HEK293 (cell line): ENCODE data around the gene KCTD15.
A peak's percentile ranks its signal among the peaks of the same experiment; 100 is the strongest.

Experiments used
- HOXD13 ChIP-seq: sonication (generic); formaldehyde crosslinking; IDR thresholded peaks from 2 replicates; pipeline ENCODE4 v1.8.0; 2022; ENCODE audit warnings: missing genetic modification reagents, borderline replicate concordance
- KLF1 ChIP-seq: fragments of 450-650 bp; formaldehyde crosslinking; IDR thresholded peaks from 2 replicates; pipeline ENCODE4 v1.5.1; 2016; ENCODE audit warnings: missing biosample characterization, missing genetic modification characterization
- OSR2 ChIP-seq: fragments of 450-650 bp; formaldehyde crosslinking; IDR thresholded peaks from 2 replicates; pipeline ENCODE4 v1.5.1; 2016; ENCODE audit warnings: missing biosample characterization, missing genetic modification characterization
- SETDB1 ChIP-seq: IDR thresholded peaks from one replicate; pipeline ENCODE4 v1.6.1; 2017; ENCODE audit warnings: mild to moderate bottlenecking, low read length, moderate library complexity, mixed read lengths; ENCODE audit not compliant: insufficient read length
- SP2 ChIP-seq: fragments of 450-650 bp; formaldehyde crosslinking; IDR thresholded peaks from 2 replicates; pipeline ENCODE4 v1.5.1; 2016; ENCODE audit warnings: missing biosample characterization, missing genetic modification characterization
- YY1 ChIP-seq: fragments of 450-650 bp; formaldehyde crosslinking; IDR thresholded peaks from 2 replicates; pipeline ENCODE4 v1.5.1; 2018; ENCODE audit warnings: missing biosample characterization, missing genetic modification characterization
- ZBTB1 ChIP-seq: fragments of 450-650 bp; formaldehyde crosslinking; IDR thresholded peaks from 2 replicates; pipeline ENCODE4 v1.5.1; 2016; ENCODE audit warnings: missing biosample characterization, missing genetic modification characterization
- ZBTB21 ChIP-seq: fragments of 450-650 bp; formaldehyde crosslinking; IDR thresholded peaks from 2 replicates; pipeline ENCODE4 v1.5.1; 2017; ENCODE audit warnings: missing biosample characterization, missing genetic modification characterization
- ZBTB48 ChIP-seq: fragments of 450-650 bp; formaldehyde crosslinking; IDR thresholded peaks from 2 replicates; pipeline ENCODE4 v1.5.1; 2016; ENCODE audit warnings: missing biosample characterization, missing genetic modification characterization
- ZBTB6 ChIP-seq: fragments of 450-650 bp; formaldehyde crosslinking; IDR thresholded peaks from 2 replicates; pipeline ENCODE4 v1.5.1; 2017; ENCODE audit warnings: missing biosample characterization, missing genetic modification characterization
- ZFP37 ChIP-seq: fragments of 450-650 bp; formaldehyde crosslinking; IDR thresholded peaks from 2 replicates; pipeline ENCODE4 v1.5.1; 2016; ENCODE audit warnings: missing biosample characterization, missing genetic modification characterization
- ZNF148 ChIP-seq: fragments of 450-650 bp; formaldehyde crosslinking; IDR thresholded peaks from 2 replicates; pipeline ENCODE4 v1.5.0; 2017; ENCODE audit warnings: missing biosample characterization, missing genetic modification characterization, borderline replicate concordance
- ZNF16 ChIP-seq: fragments of 450-650 bp; formaldehyde crosslinking; IDR thresholded peaks from 2 replicates; pipeline ENCODE4 v1.5.1; 2016; ENCODE audit warnings: low read depth, missing biosample characterization, missing genetic modification characterization
- ZNF175 ChIP-seq: fragments of 450-650 bp; formaldehyde crosslinking; IDR thresholded peaks from 2 replicates; pipeline ENCODE4 v1.5.1; 2016; ENCODE audit warnings: missing biosample characterization, missing genetic modification characterization
- ZNF239 ChIP-seq: fragments of 450-650 bp; formaldehyde crosslinking; IDR thresholded peaks from 2 replicates; pipeline ENCODE4 v1.5.1; 2016; ENCODE audit warnings: missing biosample characterization, missing genetic modification characterization
- ZNF24 ChIP-seq: fragments of 450-650 bp; formaldehyde crosslinking; IDR thresholded peaks from 2 replicates; pipeline ENCODE4 v1.5.1; 2016; ENCODE audit warnings: missing biosample characterization, missing genetic modification characterization
- ZNF248 ChIP-seq: fragments of 450-650 bp; formaldehyde crosslinking; IDR thresholded peaks from 2 replicates; pipeline ENCODE4 v1.5.1; 2017; ENCODE audit warnings: missing biosample characterization, missing genetic modification characterization
- ZNF280D ChIP-seq: fragments of 450-650 bp; formaldehyde crosslinking; IDR thresholded peaks from 2 replicates; pipeline ENCODE4 v1.5.1; 2016; ENCODE audit warnings: missing biosample characterization, missing genetic modification characterization
- ZNF302 ChIP-seq: fragments of 450-650 bp; formaldehyde crosslinking; IDR thresholded peaks from 2 replicates; pipeline ENCODE4 v1.5.1; 2016; ENCODE audit warnings: missing biosample characterization, missing genetic modification characterization, low read depth
- ZNF404 ChIP-seq: fragments of 450-650 bp; formaldehyde crosslinking; IDR thresholded peaks from 2 replicates; pipeline ENCODE4 v1.5.1; 2017; ENCODE audit warnings: missing biosample characterization, missing genetic modification characterization
- ZNF48 ChIP-seq: fragments of 450-650 bp; formaldehyde crosslinking; IDR thresholded peaks from 2 replicates; pipeline ENCODE4 v1.5.1; 2016; ENCODE audit warnings: missing biosample characterization, missing genetic modification characterization
- ZNF514 ChIP-seq: fragments of 450-650 bp; formaldehyde crosslinking; IDR thresholded peaks from 2 replicates; pipeline ENCODE4 v1.5.1; 2016; ENCODE audit warnings: missing biosample characterization, missing genetic modification characterization
- ZNF521 ChIP-seq: fragments of 450-650 bp; formaldehyde crosslinking; IDR thresholded peaks from 2 replicates; pipeline ENCODE4 v1.5.1; 2017; ENCODE audit warnings: missing biosample characterization, mild to moderate bottlenecking, missing genetic modification characterization
- ZNF558 ChIP-seq: fragments of 450-650 bp; formaldehyde crosslinking; IDR thresholded peaks from 2 replicates; pipeline ENCODE4 v1.5.1; 2016; ENCODE audit warnings: missing biosample characterization, missing genetic modification characterization
- ZNF626 ChIP-seq: fragments of 450-650 bp; sonication (Bioruptor Pico); formaldehyde crosslinking; IDR thresholded peaks from 2 replicates; pipeline ENCODE4 v1.5.1; 2018; ENCODE audit warnings: missing biosample characterization, missing genetic modification characterization, inconsistent platforms
- ZNF670 ChIP-seq: fragments of 450-650 bp; formaldehyde crosslinking; IDR thresholded peaks from 2 replicates; pipeline ENCODE4 v1.5.1; 2016; ENCODE audit warnings: missing biosample characterization, missing genetic modification characterization, low read depth
- ZNF701 ChIP-seq: fragments of 450-650 bp; formaldehyde crosslinking; IDR thresholded peaks from 2 replicates; pipeline ENCODE4 v1.5.1; 2016; ENCODE audit warnings: missing biosample characterization, missing genetic modification characterization
- ZNF707 ChIP-seq: fragments of 450-650 bp; formaldehyde crosslinking; IDR thresholded peaks from 2 replicates; pipeline ENCODE4 v1.5.1; 2016; ENCODE audit warnings: missing biosample characterization, missing genetic modification characterization
- ZNF747 ChIP-seq: fragments of 450-650 bp; formaldehyde crosslinking; IDR thresholded peaks from 2 replicates; pipeline ENCODE4 v1.5.1; 2016; ENCODE audit warnings: missing biosample characterization, missing genetic modification characterization
- ZNF791 ChIP-seq: fragments of 450-650 bp; formaldehyde crosslinking; IDR thresholded peaks from 2 replicates; pipeline ENCODE4 v1.5.1; 2016; ENCODE audit warnings: missing biosample characterization, missing genetic modification characterization
- ZNF837 ChIP-seq: fragments of 450-650 bp; formaldehyde crosslinking; IDR thresholded peaks from 2 replicates; pipeline ENCODE4 v1.5.1; 2016; ENCODE audit warnings: missing biosample characterization, missing genetic modification characterization
- TF ChIP-seq, protein P1 (sequence below): fragments of 450-650 bp; formaldehyde crosslinking; IDR thresholded peaks from 2 replicates; pipeline ENCODE4 v1.5.1; 2016; ENCODE audit warnings: missing biosample characterization, missing genetic modification characterization
- TF ChIP-seq, protein P2 (sequence below): fragments of 450-650 bp; formaldehyde crosslinking; IDR thresholded peaks from 2 replicates; pipeline ENCODE4 v1.5.1; 2016; ENCODE audit warnings: missing biosample characterization, missing genetic modification characterization

Gene KCTD15

DNA sequence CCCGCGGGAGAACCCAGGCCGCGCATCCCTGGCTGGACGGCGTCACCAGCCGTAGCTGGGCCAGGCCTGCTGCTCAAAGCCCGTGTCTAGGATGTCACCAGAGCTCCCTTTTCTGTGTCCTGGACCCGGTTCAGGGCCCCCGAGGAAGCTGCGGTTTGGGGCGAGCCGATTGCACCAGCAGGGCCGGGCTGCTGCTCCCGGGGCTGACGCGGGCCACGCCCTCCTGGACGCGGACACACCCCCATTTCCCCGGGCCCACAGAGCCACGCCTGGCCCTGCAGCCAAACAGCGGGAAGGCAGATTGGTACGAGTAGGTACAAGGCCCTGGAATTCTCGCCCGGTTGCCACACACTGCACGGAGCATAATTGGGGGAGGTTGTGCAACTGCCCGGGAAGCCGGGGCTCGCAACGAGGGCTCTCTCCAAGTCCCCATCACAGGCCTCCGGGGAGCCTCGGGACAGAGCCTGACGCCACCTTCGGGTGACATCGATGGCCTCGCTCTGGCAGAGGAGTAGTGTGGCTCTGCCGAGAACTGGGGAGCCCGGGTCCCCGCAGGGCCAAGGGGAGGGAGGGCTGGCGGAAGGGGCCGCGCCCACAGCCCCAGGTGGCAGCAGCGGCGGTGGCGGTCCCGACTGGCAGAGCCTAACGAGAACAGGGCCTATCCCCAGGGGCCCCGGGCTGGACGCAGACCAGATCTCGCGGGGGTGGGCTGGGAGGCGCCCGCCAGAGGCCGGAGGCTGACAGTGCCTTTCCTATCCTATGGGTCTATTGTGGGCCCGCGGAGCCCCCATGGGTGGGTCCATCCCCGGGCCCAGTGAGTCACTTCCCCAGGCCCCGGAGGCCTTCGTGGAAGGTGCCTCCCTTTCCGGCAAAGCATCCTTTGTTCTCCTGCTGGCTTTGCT, 23.5 kb downstream of the KCTD15 start (continued):
- TF ChIP-seq, protein P1, sequence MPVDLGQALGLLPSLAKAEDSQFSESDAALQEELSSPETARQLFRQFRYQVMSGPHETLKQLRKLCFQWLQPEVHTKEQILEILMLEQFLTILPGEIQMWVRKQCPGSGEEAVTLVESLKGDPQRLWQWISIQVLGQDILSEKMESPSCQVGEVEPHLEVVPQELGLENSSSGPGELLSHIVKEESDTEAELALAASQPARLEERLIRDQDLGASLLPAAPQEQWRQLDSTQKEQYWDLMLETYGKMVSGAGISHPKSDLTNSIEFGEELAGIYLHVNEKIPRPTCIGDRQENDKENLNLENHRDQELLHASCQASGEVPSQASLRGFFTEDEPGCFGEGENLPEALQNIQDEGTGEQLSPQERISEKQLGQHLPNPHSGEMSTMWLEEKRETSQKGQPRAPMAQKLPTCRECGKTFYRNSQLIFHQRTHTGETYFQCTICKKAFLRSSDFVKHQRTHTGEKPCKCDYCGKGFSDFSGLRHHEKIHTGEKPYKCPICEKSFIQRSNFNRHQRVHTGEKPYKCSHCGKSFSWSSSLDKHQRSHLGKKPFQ (tag by site-specific recombination), result no peak
- TF ChIP-seq ZNF791 (no peak), ZNF24 (tag by site-specific recombination) (peak; percentile 82; the same call in 1 of the 2 replicates), ZNF626 (tag by site-specific recombination) (no peak), ZFP37 (tag by site-specific recombination) (no peak), ZBTB1 (tag by site-specific recombination) (no peak), ZNF701 (no peak), ZNF514 (tag by site-specific recombination) (no peak), ZNF248 (tag by site-specific recombination) (no peak), ZNF707 (tag by site-specific recombination) (no peak), ZNF239 (no peak), KLF1 (tag by site-specific recombination) (peak; percentile 100), SETDB1 (no peak), ZBTB21 (no peak), ZNF747 (tag by site-specific recombination) (no peak), ZNF302 (tag by site-specific recombination) (no peak), YY1 (tag by site-specific recombination) (no peak), ZNF16 (tag by site-specific recombination) (no peak), HOXD13 (CRISPR knock-in tag) (no peak), ZNF670 (no peak), ZNF521 (no peak), ZNF404 (no peak), ZNF175 (tag by site-specific recombination) (no peak), OSR2 (tag by site-specific recombination) (peak; percentile 96), SP2 (tag by site-specific recombination) (peak; percentile 54), ZBTB48 (tag by site-specific recombination) (peak; percentile 52; the same call in 1 of the 2 replicates), ZNF558 (tag by site-specific recombination) (no peak), ZNF280D (tag by site-specific recombination) (no peak), ZNF837 (tag by site-specific recombination) (no peak), ZNF48 (tag by site-specific recombination) (no peak), ZNF148 (tag by site-specific recombination) (no peak), ZBTB6 (tag by site-specific recombination) (no peak)
- TF ChIP-seq, protein P2, sequence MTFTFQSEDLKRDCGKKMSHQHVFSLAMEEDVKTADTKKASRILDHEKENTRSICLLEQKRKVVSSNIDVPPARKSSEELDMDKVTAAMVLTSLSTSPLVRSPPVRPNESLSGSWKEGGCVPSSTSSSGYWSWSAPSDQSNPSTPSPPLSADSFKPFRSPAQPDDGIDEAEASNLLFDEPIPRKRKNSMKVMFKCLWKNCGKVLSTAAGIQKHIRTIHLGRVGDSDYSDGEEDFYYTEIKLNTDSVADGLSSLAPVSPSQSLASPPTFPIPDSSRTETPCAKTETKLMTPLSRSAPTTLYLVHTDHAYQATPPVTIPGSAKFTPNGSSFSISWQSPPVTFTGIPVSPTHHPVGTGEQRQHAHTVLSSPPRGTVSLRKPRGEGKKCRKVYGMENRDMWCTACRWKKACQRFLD (tag by site-specific recombination), result 0 out of 2 replicates have a peak, but pooled peaks have one; percentile 21
